Neural progenitor cell (in vitro differentiated cells): ENCODE results near the gene P2RY6.

Source experiments
- EZH2 ChIP-seq: fragments of 200-600 bp; sonication (generic); IDR thresholded peaks from 2 replicates; pipeline ENCODE4 v1.6.1; 2017; ENCODE audit warnings: antibody characterized with exemption, mild to moderate bottlenecking, moderate library complexity
- TF ChIP-seq, protein P1 (sequence below): fragments of 200-600 bp; sonication (generic); IDR thresholded peaks from 2 replicates; pipeline ENCODE4 v1.5.1; 2017; ENCODE audit warnings: antibody characterized with exemption, mild to moderate bottlenecking

DNA sequence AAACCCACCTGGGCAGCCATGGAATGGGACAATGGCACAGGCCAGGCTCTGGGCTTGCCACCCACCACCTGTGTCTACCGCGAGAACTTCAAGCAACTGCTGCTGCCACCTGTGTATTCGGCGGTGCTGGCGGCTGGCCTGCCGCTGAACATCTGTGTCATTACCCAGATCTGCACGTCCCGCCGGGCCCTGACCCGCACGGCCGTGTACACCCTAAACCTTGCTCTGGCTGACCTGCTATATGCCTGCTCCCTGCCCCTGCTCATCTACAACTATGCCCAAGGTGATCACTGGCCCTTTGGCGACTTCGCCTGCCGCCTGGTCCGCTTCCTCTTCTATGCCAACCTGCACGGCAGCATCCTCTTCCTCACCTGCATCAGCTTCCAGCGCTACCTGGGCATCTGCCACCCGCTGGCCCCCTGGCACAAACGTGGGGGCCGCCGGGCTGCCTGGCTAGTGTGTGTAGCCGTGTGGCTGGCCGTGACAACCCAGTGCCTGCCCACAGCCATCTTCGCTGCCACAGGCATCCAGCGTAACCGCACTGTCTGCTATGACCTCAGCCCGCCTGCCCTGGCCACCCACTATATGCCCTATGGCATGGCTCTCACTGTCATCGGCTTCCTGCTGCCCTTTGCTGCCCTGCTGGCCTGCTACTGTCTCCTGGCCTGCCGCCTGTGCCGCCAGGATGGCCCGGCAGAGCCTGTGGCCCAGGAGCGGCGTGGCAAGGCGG is 24.5 kb downstream of the P2RY6 start:
- TF ChIP-seq, protein P1, sequence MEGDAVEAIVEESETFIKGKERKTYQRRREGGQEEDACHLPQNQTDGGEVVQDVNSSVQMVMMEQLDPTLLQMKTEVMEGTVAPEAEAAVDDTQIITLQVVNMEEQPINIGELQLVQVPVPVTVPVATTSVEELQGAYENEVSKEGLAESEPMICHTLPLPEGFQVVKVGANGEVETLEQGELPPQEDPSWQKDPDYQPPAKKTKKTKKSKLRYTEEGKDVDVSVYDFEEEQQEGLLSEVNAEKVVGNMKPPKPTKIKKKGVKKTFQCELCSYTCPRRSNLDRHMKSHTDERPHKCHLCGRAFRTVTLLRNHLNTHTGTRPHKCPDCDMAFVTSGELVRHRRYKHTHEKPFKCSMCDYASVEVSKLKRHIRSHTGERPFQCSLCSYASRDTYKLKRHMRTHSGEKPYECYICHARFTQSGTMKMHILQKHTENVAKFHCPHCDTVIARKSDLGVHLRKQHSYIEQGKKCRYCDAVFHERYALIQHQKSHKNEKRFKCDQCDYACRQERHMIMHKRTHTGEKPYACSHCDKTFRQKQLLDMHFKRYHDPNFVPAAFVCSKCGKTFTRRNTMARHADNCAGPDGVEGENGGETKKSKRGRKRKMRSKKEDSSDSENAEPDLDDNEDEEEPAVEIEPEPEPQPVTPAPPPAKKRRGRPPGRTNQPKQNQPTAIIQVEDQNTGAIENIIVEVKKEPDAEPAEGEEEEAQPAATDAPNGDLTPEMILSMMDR: no peak
- no peak for TF ChIP-seq EZH2
